ENCODE data around the gene ZIC5.

- TF ChIP-seq POLR2A (IDR thresholded peaks at IDR 0.05): no peak
- no peak for TF ChIP-seq CTCF (IDR thresholded peaks at IDR 0.05)
Observed at GRCh38 chr13:99978799-99979452, 7.4 kb upstream of the ZIC5 start.
